Astrocyte (in vitro differentiated cells and primary cell): ENCODE data around the gene DCP1B. TPM values are rescaled to one million over a fixed set of nuclear protein-coding genes. Genes with fewer than 3 reads are reported as not detected.
A peak's percentile ranks its signal among the peaks of the same experiment; 100 is the strongest.

Source experiments
- DNase-seq: peaks from one replicate; pipeline ENCODE4 v3.0.0-alpha.2; 2010; ENCODE audit warnings: low read depth
- FAIRE-seq: peaks from 2 replicates; lab custom pipeline; 2011; peaks lifted over from hg19 to GRCh38; lab: Jason Lieb, UNC
- H2AFZ ChIP-seq: 2 replicates; pipeline ENCODE4 v1.6.0; 2012; ENCODE audit warnings: low read depth, low read length, inconsistent platforms
- H3K27ac ChIP-seq: 2 replicates; pipeline ENCODE4 v1.5.1; 2011; ENCODE audit warnings: low read depth, low read length, inconsistent platforms
- H3K27me3 ChIP-seq: 2 replicates; pipeline ENCODE4 v1.6.0; 2011; ENCODE audit warnings: low read length, inconsistent platforms; ENCODE audit not compliant: insufficient read depth
- H3K36me3 ChIP-seq: 2 replicates; pipeline ENCODE4 v1.5.1; 2011; ENCODE audit warnings: low read length, inconsistent platforms; ENCODE audit not compliant: insufficient read depth
- H3K4me1 ChIP-seq: 2 replicates; pipeline ENCODE4 v1.5.1; 2011; ENCODE audit warnings: low read length, inconsistent platforms; ENCODE audit not compliant: insufficient read depth
- H3K4me2 ChIP-seq: 2 replicates; pipeline ENCODE4 v1.6.0; 2012; ENCODE audit warnings: low read length, inconsistent platforms
- H3K4me3 ChIP-seq: 2 replicates; pipeline ENCODE4 v1.5.1; 2011; ENCODE audit warnings: low read depth, mild to moderate bottlenecking, low read length, inconsistent platforms; ENCODE audit not compliant: insufficient read depth
- H3K79me2 ChIP-seq: 2 replicates; pipeline ENCODE4 v1.6.0; 2012; ENCODE audit warnings: mild to moderate bottlenecking, low read length, inconsistent platforms; ENCODE audit not compliant: insufficient read depth
- H3K9ac ChIP-seq: 2 replicates; pipeline ENCODE4 v1.6.0; 2012; ENCODE audit warnings: mild to moderate bottlenecking, low read length, inconsistent platforms
- H3K9me3 ChIP-seq: 2 replicates; pipeline ENCODE4 v1.5.1; 2012; ENCODE audit warnings: low read depth, mild to moderate bottlenecking, low read length, inconsistent platforms; ENCODE audit not compliant: insufficient read depth
- H4K20me1 ChIP-seq: 2 replicates; pipeline ENCODE4 v1.6.0; 2012; ENCODE audit warnings: low read length, inconsistent platforms; ENCODE audit not compliant: insufficient read depth
- H3K27ac Mint-ChIP-seq: one replicate; pipeline ENCODE4 v1.8.0; 2021; ENCODE audit warnings: mild to moderate bottlenecking, mixed read lengths; ENCODE audit not compliant: unreplicated experiment
- H3K27me3 Mint-ChIP-seq: one replicate; pipeline ENCODE4 v1.8.0; 2021; ENCODE audit warnings: low read depth, mixed read lengths; ENCODE audit not compliant: unreplicated experiment
- H3K36me3 Mint-ChIP-seq: one replicate; pipeline ENCODE4 v1.8.0; 2021; ENCODE audit warnings: low read depth, mixed read lengths; ENCODE audit not compliant: unreplicated experiment
- H3K4me1 Mint-ChIP-seq: one replicate; pipeline ENCODE4 v1.8.0; 2021; ENCODE audit warnings: low read depth, mixed read lengths; ENCODE audit not compliant: unreplicated experiment
- H3K4me3 Mint-ChIP-seq: one replicate; pipeline ENCODE4 v1.8.0; 2021; ENCODE audit warnings: mild to moderate bottlenecking, moderate library complexity, mixed read lengths; ENCODE audit not compliant: unreplicated experiment
- H3K9me3 Mint-ChIP-seq: one replicate; pipeline ENCODE4 v1.8.0; 2021; ENCODE audit warnings: mild to moderate bottlenecking, mixed read lengths; ENCODE audit not compliant: unreplicated experiment
- CTCF ChIP-seq: IDR thresholded peaks from 2 replicates; pipeline ENCODE4 v1.5.1; 2011; ENCODE audit warnings: low read depth, mild to moderate bottlenecking, inconsistent platforms, low read length, moderate library complexity; ENCODE audit not compliant: insufficient read depth
- EZH2 ChIP-seq: IDR thresholded peaks from 2 replicates; pipeline ENCODE4 v1.6.1; 2012; ENCODE audit warnings: mild to moderate bottlenecking, low read length, inconsistent platforms; ENCODE audit not compliant: insufficient read depth
- total RNA-seq: library from RNA; stranded (reverse); gene quantifications from 2 replicates; pipeline ENCODE4 v1.2.1, GENCODE V29; 2021

The DCP1B gene
- total RNA-seq, 1 donor from 2014 or later: 13.1 TPM

GRCh38 chr12:1970331-1970900 is 33.8 kb downstream of the DCP1B start:
- no peaks in the 10 kb centered on the region for H3K27me3 ChIP-seq
- H3K79me2 ChIP-seq: no peaks in the 10 kb centered on the region
- peaks cover 8% of the 10 kb centered on the region for H3K4me1 ChIP-seq
- Mint-ChIP-seq H3K27ac (no peak overlapping the region), H3K9me3 (no peaks in the 10 kb centered on the region), H3K4me3 (no peak overlapping the region), H3K4me1 (peaks cover 16% of the 10 kb centered on the region), H3K27me3 (no peaks in the 10 kb centered on the region), H3K36me3 (no peaks in the 10 kb centered on the region)
- no peak for TF ChIP-seq CTCF
- no peaks in the 10 kb centered on the region for H3K9me3 ChIP-seq
- H4K20me1 ChIP-seq: peaks cover 54% of the 10 kb centered on the region
- H3K9ac ChIP-seq: no peak overlapping the region
- H3K4me3 ChIP-seq: no peak overlapping the region
- H3K36me3 ChIP-seq: peaks cover 12% of the 10 kb centered on the region
- H3K4me2 ChIP-seq: no peak overlapping the region
- no peak for FAIRE-seq
- DNase-seq: no peak
- no peak overlapping the region for H2AFZ ChIP-seq
- no peak overlapping the region for H3K27ac ChIP-seq

- H3K4me1 Mint-ChIP-seq: peaks cover 7% of the 10 kb centered on the region
- no peaks in the 10 kb centered on the region for H3K9me3 ChIP-seq
- DNase-seq: no peak
- H3K36me3 ChIP-seq: peaks cover 18% of the 10 kb centered on the region
- no peak overlapping the region for H2AFZ ChIP-seq
- no peak for FAIRE-seq
- TF ChIP-seq EZH2: no peak
- TF ChIP-seq CTCF: no peak
- H3K9ac ChIP-seq: no peak overlapping the region
- peaks cover 43% of the 10 kb centered on the region for H4K20me1 ChIP-seq
- no peaks in the 10 kb centered on the region for H3K36me3 Mint-ChIP-seq
- H3K4me2 ChIP-seq: no peak overlapping the region
- H3K4me1 ChIP-seq: no peaks in the 10 kb centered on the region
- no peaks in the 10 kb centered on the region for H3K27me3 ChIP-seq
- H3K9me3 Mint-ChIP-seq: no peaks in the 10 kb centered on the region
- H3K27ac Mint-ChIP-seq: peak overlapping the region; percentile 41
- H3K4me3 Mint-ChIP-seq: no peak overlapping the region
- H3K27ac ChIP-seq: no peak overlapping the region
- no peak overlapping the region for H3K4me3 ChIP-seq
- H3K27me3 Mint-ChIP-seq: no peaks in the 10 kb centered on the region
- H3K79me2 ChIP-seq: no peaks in the 10 kb centered on the region
Observed at GRCh38 chr12:1966561-1967226, 37.6 kb downstream of the DCP1B start.

GRCh38 chr12:1965916-1966315 is 38.3 kb downstream of the DCP1B start:
- no peak overlapping the region for H2AFZ ChIP-seq
- H4K20me1 ChIP-seq: peaks cover 39% of the 10 kb centered on the region
- H3K27me3 ChIP-seq: no peaks in the 10 kb centered on the region
- H3K4me3 Mint-ChIP-seq: no peak overlapping the region
- H3K27me3 Mint-ChIP-seq: no peaks in the 10 kb centered on the region
- H3K27ac Mint-ChIP-seq: no peak overlapping the region
- H3K4me2 ChIP-seq: no peak overlapping the region
- FAIRE-seq: no peak
- H3K79me2 ChIP-seq: no peaks in the 10 kb centered on the region
- no peaks in the 10 kb centered on the region for H3K9me3 ChIP-seq
- no peak overlapping the region for H3K9ac ChIP-seq
- H3K9me3 Mint-ChIP-seq: no peaks in the 10 kb centered on the region
- H3K4me3 ChIP-seq: no peak overlapping the region
- no peaks in the 10 kb centered on the region for H3K36me3 Mint-ChIP-seq
- peaks cover 7% of the 10 kb centered on the region for H3K4me1 Mint-ChIP-seq
- no peak overlapping the region for H3K27ac ChIP-seq
- H3K4me1 ChIP-seq: no peaks in the 10 kb centered on the region
- TF ChIP-seq EZH2 (no peak), CTCF (no peak)
- peaks cover 19% of the 10 kb centered on the region for H3K36me3 ChIP-seq
- no peak for DNase-seq
